ENCODE data around the gene CCL25. TPM values are rescaled to one million over a fixed set of nuclear protein-coding genes. Genes with fewer than 3 reads are reported as not detected.

CCL25 gene
- total and polyA plus RNA-seq, 9 of the 15 experiments (the other 6 are each of a cell fraction or from before 2014, with no cell fraction given), result 0.15 TPM; not detected in 8

GRCh38 chr19:8096071-8096470 is 43.5 kb downstream of the CCL25 start (continued):
- TF ChIP-seq ARID4B (CRISPR knock-in tag; IDR thresholded peaks at IDR 0.05), result no peak
- no peak for TF ChIP-seq FOXK2 (conservative IDR thresholded peaks at IDR 0.05 in 1 of 2, IDR thresholded peaks at IDR 0.05 in 1 of 2; ENCODE audit: low read depth in 2 of 2)

GRCh38 chr19:8097198-8097597 is 44.6 kb downstream of the CCL25 start:
- no peaks in the 10 kb centered on the region for H3K79me2 ChIP-seq (ENCODE audit: control insufficient read depth, insufficient read depth, low read length)
- H3K4me3 ChIP-seq, result no peak overlapping the region
- no peaks in the 10 kb centered on the region for H3K36me3 ChIP-seq (ENCODE audit: control insufficient read depth, insufficient read depth, low read length)
- CTCF ChIA-PET (ENCODE audit: low intra/inter-chr PET ratio), result no interaction called here
- no peak overlapping the region for H3K4me2 ChIP-seq (ENCODE audit: insufficient read depth, low read length)
- H3K4me1 ChIP-seq (replicated peaks in 1 of 2; ENCODE audit: control insufficient read depth in 2 of 2, insufficient read depth in 2 of 2, low read length in 2 of 2), result no peaks in the 10 kb centered on the region
- 19% methylated on average over 7 of the region's 10 CpGs for WGBS (ENCODE audit: insufficient coverage, low coverage, missing lambda C conversion rate)
- no peaks in the 10 kb centered on the region for H3K9me1 ChIP-seq (ENCODE audit: control insufficient read depth, insufficient read depth, low read length)
- no peaks in the 10 kb centered on the region for H4K20me1 ChIP-seq (replicated peaks; ENCODE audit: control insufficient read depth, insufficient read depth, low read length)
- H3K9ac ChIP-seq (ENCODE audit: insufficient read depth in 1 of 2, low read depth in 2 of 2, low read length in 2 of 2), result no peak overlapping the region
- intact Hi-C loops (cut with micrococcal nuclease), result no loop called here
- H3K9me3 ChIP-seq (replicated peaks; ENCODE audit: control insufficient read depth, insufficient read depth, low read depth, low read length), result peaks cover 16% of the 10 kb centered on the region
- FAIRE-seq (no peak), DNase-seq (ENCODE audit: extremely low read depth in 1 of 4, low spot score in 3 of 4) (no peak), ATAC-seq (no peak)
- BruUV-seq (replicated peaks), result no TSS peak
- in situ Hi-C loops (cut with MboI), result no loop called here
- POLR2A ChIA-PET, result no interaction called here
- peaks cover 0 to 25% of the 10 kb centered on the region in 2 experiments; a peak in 4 of 5 replicates for H3K27me3 ChIP-seq (ENCODE audit: control insufficient read depth in 2 of 2, insufficient read depth in 2 of 2, low read length in 2 of 2)
- H2AFZ ChIP-seq (ENCODE audit: low read depth, low read length), result no peak overlapping the region
- no peak overlapping the region for H3K27ac ChIP-seq (ENCODE audit: extremely low read depth, low read depth, low read length)
- TF ChIP-seq NELFE (IDR thresholded peaks at IDR 0.05; ENCODE audit: insufficient read depth, insufficient read length), result no peak
- TF ChIP-seq SAP30 (IDR thresholded peaks at IDR 0.05; ENCODE audit: borderline replicate concordance, insufficient read depth, low read depth, low read length, poor library complexity, severe bottlenecking), result no peak
- no peak for TF ChIP-seq SFPQ (IDR thresholded peaks at IDR 0.05; ENCODE audit: low read depth, low read length)
- no peak for TF ChIP-seq ZNF274 (IDR thresholded peaks at IDR 0.05; ENCODE audit: borderline replicate concordance, low read depth, low read length)
- no peak for TF ChIP-seq ZNF146 (CRISPR knock-in tag; IDR thresholded peaks at IDR 0.05; ENCODE audit: unreplicated experiment)
- TF ChIP-seq NR2F6 (CRISPR knock-in tag; IDR thresholded peaks at IDR 0.05), result no peak
- no peak for TF ChIP-seq DACH1 (IDR thresholded peaks at IDR 0.05; ENCODE audit: partially characterized antibody)
- TF ChIP-seq POLR2AphosphoS5 (IDR thresholded peaks at IDR 0.05; ENCODE audit: control insufficient read depth, insufficient read depth, low read depth, low read length), result no peak
- TF ChIP-seq DLX4 (CRISPR knock-in tag; IDR thresholded peaks at IDR 0.05), result no peak
- no peak for TF ChIP-seq HNRNPL (IDR thresholded peaks at IDR 0.05; ENCODE audit: low read depth, low read length)
- no peak for TF ChIP-seq SMARCB1 (IDR thresholded peaks at IDR 0.05; ENCODE audit: insufficient read length, low read depth)
- TF ChIP-seq DIDO1 (tag; IDR thresholded peaks at IDR 0.05; ENCODE audit: low read depth), result no peak
- no peak for TF ChIP-seq E2F3 (CRISPR knock-in tag; IDR thresholded peaks at IDR 0.05)
